ENCODE results near the gene USHBP1. TPM values are rescaled to one million over a fixed set of nuclear protein-coding genes. Genes with fewer than 3 reads are reported as not detected.
A peak's percentile ranks its signal among the peaks of the same experiment; 100 is the strongest.

The USHBP1 gene
- total RNA-seq, 1 donor from 2014 or later: 9.3 TPM

DNA sequence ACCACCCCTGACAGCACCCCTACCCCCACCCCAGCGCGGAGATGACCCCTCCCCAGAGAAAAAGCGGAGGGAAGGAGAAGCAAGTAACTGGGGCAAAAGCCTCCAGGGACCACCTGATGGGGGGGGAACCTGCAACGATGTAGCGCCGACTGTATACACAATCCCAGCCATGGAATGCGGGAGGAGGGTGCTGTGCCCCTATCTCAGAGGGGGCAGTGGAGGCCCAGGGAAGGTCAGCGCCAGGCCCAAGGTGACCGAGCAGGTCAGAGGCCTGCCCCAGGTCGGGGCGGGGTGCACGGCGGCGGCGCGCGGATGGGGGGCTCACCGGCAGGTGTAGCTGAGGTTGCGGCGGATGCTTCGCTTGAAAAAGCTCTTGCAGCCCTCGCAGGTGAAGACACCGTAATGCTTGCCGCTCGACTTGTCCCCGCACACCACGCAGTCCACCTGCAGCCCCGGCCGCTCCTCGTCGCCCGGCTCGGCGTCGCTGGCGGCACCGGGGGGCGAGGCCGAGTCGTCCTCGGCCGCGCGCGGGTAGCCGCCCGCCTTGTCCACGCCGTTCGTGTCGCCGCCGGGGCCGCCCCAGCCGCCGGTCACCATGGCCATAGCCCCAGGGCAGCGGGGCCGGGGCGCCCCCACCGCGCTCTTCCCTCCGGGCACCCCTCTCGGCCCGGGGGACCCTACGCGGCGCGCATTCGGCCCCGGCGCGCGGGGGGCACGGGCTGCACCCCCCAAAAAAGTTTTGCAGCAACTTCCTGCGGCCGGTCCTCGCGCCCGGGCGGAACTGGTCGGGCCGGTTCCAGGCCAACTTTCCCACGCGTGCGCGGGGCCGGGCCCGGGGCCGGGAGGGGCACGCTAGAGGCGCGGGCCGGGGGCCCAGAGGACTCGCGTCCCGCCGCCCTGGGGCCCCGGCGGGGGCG is 19.7 kb downstream of the USHBP1 start:
- ATAC-seq (no peak), DNase-seq (peak; percentile 69)
- intact Hi-C loops (cut with micrococcal nuclease): no loop called here

DNA sequence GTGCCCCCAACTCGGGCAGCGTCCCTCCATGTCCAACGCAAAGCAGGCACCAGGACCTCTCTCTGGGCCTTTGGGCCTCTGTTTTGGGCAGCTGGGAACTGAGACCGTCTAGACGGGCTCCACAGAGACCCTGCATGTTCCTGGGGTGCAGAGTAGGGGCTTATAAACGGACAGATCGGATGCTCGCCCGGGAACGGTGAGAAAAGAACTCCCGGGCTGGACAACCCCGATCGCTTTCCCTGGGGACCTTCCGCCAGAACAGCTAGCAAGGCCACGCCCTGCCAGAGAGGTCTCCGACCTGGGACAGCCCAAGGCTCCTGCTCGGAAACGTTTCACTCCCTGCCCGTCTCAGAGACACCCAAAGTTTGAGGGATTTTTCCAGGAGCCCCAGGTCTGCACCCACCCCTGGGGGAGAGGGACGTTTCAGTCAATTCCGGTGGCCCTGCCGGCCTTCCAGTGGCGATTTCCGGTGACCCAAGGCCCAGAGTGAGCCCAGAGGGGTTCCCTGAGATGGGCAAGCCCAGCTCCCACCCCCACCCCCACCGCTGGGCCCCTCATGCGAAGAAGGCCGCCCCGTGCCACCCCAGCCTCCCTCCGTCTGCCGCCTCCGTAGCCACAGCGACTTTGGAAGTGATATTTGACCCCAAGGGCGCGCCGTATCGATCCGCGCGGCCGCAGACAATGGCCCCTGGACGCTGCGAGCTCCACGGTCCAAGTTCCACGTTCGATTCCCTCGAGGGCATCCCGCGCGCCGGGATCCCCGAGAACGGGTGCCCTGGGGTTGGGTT is 20.5 kb downstream of the USHBP1 start:
- peak; percentile 80 for DNase-seq
- intact Hi-C loops (cut with micrococcal nuclease): no loop called here
- peak; percentile 36 for ATAC-seq

DNA sequence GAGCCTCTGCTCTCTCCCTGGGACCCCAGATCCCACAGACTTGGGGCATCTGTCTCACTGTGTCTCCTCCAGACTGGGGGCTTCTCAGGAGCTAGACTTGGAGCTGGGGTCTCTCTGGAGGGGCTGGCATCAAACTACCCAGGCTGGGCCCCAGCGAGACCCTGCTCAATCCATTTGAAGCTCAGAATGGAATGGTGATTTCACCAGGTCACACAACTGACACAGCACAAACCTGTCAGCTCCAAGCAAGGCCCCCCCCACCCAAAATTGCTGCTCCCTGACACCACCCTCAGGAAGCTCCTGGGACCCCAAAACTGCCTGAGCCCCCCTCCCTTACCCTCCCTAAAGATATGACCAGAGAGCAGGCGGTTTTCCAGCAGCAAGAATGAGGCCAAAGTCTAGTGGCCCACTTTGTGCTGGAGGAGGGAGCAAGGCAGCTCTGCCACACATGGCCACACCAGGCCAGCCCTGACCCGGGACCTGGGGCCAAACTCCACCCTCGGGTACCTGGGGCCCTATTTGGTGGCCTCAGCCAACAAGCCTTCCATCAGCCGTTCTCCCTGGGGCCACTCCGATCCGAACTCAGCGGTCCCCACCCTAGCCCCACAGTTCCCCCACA is 21.2 kb downstream of the USHBP1 start:
- DNase-seq (no peak), ATAC-seq (no peak)
- intact Hi-C loops (cut with micrococcal nuclease): no loop called here

DNA sequence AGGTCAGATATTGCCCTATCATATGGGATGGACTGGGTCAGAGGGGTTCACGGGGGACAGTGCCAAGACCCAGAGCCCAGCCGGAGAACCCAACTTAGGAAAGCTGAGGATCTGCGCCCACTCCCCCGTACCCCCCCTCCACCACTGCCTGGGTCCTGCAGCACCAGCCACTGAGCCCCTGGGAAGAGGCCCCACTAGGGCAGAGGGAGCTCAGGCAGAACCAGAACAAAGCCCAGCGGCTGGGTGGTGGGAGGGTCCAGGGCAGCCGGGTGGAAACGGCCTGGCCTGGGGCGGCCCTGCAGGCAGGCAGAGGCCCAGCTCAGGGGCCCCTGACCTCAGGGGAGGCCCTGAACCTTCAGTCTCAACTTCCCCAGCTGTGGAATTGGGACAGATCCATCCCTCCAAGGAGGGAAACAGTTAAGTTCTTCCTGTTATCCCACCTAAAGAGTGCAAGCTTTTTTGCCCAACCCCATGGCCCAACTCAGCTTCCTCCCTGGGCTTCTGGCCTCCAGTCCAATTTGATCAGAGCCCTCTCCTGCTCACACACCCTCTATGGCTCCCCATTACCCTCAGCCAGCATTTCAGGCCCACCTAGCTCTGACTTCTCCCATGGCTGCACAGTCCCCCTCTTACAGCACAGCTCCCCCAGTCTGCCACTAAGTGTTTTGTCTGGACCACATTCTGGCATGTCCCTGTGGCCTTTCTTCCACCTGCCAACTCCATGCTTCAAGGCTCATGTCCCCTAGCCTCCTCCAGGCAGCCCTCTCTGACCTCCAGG is 21.9 kb downstream of the USHBP1 start:
- ATAC-seq (no peak), DNase-seq (no peak)
- intact Hi-C loops (cut with micrococcal nuclease): no loop called here

DNA sequence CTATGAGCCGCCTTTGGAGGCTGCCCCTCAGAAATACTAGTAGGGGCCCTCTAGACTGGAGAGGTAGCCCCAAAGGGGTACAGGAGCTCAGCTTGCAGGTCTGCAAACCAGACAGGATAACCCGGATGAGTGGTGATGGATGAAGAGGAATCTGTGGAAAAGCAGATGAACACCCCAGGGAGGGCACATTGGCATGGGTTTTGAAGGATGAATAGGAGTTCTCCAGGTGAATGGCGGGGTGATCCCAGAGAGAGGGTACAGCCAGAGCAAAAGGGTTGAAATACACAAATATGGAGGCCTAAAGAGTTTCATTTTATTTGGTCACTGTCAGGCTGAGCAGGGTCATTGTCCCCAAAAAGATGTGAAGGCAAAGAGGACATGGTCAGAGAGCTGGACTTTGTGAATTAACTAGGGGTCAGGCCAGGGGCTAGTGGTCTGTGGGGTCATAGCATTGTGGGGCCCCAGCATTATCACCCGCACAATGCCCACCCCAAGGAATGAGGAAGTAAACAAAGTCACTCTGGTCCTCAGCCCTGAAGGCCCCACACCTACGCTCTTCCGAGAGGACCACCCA is 23.6 kb downstream of the USHBP1 start:
- DNase-seq: no peak
- no peak for ATAC-seq
- intact Hi-C loops (cut with micrococcal nuclease): no loop called here

DNA sequence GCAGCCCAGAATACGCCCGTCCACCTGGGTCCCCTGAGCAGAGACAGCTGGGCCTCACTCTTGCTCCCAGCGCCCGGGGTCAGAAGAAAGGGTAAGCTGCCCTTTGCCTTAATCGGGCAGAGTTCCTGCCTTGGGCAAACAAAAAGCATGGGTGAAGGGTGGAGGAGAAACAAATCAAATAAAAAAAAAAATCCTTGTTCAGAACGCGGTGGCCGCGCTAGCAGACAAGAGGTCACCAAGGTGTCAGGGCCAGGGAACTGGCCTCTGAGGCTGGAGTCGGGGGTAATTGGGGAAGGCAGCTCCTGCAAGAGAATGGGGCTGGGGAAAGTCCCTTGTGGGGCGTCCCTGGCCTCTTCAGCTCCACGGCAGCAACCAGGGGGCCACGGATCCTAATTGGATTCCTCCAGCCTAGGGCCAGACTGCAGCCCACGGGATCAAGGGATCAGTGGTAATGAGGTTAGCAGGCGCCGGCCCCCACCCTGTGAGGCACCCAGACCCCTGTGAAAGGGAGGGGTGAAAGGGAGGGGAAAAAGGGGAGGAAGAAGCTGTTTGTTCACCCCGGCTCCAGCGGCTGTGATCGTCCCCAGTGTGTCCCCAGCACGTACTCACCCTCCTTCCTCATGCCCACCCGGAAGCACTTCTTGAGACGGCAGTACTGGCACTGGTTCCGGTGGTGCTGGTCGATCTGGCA is 24.3 kb downstream of the USHBP1 start:
- DNase-seq: no peak
- no peak for ATAC-seq
- intact Hi-C loops (cut with micrococcal nuclease): no loop called here

DNA sequence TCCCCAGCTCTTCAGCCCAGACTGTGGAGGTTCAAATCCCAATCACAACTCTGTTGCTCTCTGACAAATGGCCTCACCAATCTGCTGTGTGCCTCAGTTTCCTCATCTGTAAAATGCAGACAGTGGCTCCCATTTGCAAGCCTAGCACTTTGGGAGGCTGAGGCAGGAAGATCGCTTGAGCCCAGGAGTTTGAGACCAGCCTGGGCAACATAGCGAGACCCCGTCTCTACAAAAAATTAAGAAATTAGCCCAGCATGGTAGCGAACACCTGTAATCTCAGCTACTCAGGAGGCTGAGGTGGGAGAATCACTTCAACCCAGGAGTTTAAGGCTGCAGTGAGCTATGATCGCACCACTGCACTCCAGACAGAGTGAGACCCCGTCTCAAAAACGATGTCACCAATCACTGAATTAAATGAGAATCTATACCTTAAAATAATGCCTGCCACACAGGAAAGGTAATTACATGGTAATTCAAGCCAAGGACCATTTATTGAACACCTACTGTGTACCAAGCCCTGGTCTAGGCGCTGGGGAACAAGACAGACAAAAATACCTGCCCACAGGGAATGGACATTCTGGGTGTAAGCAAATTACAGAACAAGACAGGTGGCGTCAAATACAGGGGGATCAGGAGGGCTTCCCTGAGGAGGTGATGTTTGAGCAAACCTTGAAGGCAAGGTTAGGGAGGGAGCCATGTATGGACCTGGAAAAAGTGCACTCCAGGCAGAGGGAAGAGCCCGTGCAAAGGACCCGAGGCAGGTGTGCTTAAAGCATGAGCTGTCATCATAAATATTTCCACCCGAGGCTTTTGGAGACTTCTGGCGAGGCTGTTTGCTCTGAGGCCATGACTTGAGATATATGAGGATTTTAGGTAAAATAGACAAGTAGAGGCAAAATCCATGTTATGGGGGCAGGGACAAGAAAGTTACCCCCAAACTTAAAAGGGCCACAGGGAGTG is 26.5 kb downstream of the USHBP1 start:
- no peak for ATAC-seq
- intact Hi-C loops (cut with micrococcal nuclease): no loop called here
- DNase-seq: no peak

DNA sequence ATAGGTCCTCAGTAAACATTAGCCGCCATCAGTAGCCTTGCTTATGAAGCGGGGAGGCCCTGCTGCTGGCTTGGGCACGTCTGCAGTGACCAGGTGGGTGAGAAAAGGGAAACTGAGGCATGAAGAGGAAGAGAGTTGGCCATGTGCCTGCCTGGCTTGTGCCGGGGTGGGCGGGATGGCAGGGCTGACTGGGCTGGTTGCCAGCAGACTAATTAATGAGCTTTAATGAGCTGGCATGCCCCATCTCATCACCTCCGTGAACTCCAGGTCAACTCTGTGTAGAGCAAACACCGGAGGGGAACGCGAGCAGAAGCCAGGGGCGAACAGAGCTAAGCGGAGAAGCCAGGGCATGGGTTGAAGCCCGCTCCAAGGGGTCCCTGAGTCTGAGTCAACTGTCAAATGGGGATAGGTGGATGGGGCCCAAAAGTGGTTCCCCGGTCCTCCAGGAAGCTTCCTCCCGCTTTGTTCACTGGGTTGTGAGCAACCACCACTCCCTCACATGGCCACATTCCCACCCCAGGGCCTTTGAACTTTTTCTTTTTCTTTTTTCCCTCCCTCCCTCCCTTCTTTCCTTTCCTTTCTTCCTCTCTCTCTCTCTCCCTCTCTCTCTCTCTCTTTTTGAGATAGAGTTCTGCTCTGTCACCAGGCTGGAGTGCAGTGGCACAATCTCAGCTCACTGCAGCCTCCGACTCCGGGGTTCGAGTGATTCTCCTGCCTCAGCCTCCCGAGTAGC is 27.6 kb downstream of the USHBP1 start:
- no peak for ATAC-seq
- intact Hi-C loops (cut with micrococcal nuclease): no loop called here
- DNase-seq: no peak

DNA sequence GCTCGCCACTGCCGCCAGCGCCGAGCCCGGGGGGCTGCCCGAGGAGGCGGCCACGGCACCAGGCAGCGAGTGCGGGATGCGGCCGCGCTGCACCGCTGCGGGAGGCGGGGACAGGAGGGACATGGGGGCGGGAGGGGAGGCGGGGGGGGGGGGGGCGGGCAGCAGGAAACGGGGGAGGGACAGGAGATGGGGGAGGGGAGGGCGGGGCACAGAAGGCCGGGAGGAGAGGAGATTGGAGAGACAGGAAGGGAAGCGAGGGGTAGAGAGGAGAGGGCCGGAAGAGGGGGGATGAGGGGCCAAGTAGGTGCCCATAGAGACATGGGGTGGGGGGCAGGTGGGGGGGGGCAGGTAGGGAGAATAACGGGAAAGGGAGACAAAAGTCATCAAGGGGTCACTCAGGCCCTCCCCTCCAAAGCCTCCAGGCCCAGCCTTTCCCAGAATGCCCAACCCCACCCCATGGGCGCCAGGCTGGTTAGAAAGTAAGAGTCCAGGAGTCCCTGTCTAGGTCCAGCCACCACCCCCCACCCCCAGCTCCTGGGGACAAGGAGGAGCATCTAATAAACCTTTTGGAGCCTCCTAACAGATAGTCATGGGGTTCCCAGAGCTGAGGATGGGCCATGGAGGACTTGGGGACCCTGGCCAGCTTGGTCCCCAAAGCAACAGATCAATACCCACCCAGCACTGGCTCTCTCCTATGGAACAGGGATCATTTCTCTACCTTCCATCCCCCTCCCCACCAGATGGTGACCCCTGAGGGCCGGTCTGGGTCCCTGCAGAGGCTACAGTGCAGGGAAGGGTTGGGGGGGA is 28.4 kb downstream of the USHBP1 start:
- peak; percentile 30 for ATAC-seq
- intact Hi-C loops (cut with micrococcal nuclease): no loop called here

DNA sequence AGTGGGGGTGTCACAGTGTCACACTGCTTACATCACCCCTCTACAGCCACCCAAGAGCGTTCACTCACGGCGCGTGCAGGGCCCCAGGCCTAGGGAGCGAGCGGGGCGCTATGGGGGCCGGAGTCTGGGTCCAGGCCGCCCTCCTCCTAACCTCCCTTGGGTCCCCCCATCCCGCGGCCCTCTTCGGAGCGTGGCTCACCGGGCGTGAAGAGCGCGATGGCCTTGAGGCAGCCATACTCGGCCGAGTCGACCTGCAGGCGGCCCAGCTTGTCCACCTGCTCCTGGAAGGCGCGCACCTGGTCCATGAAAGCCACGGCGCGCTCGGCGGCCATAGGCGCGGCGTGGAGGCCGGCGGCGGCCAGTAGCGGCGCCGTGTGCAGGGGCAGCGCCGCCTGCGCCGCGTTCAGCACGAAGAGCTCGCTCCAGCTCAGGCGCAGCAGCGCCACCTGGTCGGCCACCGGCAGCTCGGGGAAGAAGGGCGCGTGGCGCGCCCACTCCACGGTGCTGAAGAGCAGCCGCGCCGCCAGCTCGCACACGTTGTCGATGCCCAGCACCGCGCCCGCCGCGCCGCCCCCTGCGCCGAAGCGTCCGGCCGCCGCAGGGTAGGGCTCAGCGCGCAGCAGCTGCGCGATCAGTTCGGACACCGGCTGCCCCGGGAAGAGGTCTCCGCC is 29.1 kb downstream of the USHBP1 start:
- DNase-seq (peak; percentile 88), ATAC-seq (peak; percentile 90)
- intact Hi-C loops (cut with micrococcal nuclease): no loop called here

More for the DNA sequence above, 28.4 kb downstream of the USHBP1 start:
- no peak for DNase-seq

DNA sequence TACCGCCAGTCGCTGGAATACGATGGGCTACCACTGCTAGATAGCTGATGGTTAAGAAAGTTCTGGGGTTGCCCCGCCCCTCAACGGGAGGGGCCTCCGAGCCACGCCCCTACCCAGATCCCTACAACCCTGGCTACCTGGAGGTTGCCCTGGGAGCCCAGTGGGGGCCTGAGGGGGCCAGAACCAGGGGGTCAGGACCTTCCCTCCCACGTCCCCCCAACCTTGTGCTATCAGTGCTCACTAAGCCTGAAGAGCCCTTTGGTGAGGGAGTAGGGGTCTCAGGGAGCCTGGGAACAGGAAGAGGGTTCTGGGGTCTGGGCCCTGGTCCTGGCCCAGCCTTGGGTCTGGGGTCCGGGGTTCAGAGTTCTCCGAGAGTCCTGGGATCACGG is 29.6 kb downstream of the USHBP1 start:
- DNase-seq (peak; percentile 70), ATAC-seq (peak; percentile 73)
- intact Hi-C loops (cut with micrococcal nuclease): no loop called here

DNA sequence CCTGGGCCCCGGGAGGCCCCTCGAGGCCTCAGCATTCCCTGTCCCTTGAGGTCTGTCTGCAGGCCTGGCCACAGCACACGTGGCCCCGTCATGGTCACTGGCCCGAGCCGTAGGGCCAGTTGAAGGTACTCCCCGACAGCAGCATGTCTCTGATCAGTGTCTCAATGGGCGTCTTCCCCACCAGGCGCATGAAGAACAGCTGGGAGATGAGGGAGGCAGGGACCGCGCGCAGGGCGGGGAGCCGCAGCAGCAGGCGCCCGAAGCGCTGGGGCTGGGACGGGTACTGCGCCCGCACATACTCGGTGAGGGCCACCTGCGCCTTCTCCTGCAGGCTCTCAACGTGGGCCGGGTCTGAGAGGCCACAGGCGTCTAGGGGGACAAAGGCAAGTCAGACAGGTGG is 32.3 kb downstream of the USHBP1 start:
- intact Hi-C loops (cut with micrococcal nuclease): no loop called here
- ATAC-seq: no peak
- no peak for DNase-seq

DNA sequence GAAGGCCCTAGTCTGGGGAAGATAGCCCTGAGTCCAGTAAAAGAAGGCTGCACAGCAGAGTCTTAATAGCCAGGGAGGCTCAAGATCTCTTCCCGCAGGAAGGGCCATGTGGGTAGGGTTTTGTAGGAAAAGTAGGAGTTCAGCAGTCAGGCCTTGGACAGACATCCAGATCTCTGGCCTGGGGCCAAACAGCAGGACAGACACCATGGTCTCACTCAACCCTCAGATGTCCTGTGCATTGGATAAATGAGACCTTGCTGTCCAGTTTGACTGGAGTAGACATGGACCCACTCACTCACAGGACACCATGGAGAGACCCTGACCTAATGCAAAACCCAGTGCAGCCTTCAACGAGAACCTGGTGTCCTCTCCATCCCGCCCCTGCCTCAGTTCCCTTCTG is 34.7 kb downstream of the USHBP1 start:
- DNase-seq: peak; percentile 30
- intact Hi-C loops (cut with micrococcal nuclease): no loop called here
- ATAC-seq: no peak

DNA sequence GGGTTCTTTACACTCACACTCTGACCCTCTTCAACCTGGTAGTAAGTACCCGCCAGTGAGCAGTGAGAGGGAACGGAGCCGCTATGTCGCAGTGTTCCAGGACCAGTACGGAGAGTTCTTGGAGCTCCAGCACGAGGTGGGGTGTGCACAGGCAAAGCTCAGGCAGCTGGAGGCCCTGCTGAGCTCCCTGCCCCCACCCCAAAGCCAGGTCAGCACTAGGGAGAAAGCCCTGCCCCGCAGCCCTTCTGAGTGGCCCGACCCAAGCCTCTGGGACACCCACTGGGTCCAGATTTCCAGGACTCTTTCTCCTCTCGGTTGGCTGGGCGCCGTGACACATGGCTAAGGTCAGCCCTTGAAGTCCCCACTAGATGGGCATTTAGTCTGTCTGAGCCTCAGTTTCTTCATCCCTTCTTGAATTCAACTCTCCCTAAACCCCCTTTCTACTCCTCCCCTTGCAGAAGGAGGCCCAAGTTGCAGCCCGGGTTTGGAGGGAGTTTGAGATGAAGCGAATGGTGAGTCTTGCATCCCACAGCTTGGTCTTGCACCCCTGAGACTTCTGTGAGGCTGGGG is 36.7 kb downstream of the USHBP1 start:
- DNase-seq: peak; percentile 33

More for the DNA sequence above, 36.7 kb downstream of the USHBP1 start:
- ATAC-seq: no peak
- intact Hi-C loops (cut with micrococcal nuclease): no loop called here
